A549 (cell line): ENCODE results near the gene PTPRD. TPM values are rescaled to one million over a fixed set of nuclear protein-coding genes. Genes with fewer than 3 reads are reported as not detected.

Experiments
- ATAC-seq, 2 experiments: fragments of 200-7000 bp in 1 of 2; fragments of >200 bp in 1 of 2; cut with Nextera tagmentation in 1 of 2; cut with Tn5 transposase in 1 of 2; 3 replicates each; pipeline versions ENCODE4 v1.8.0 to v1.9.1; 2018 to 2020; ENCODE audit warnings: mild to moderate bottlenecking in 1 of 2, moderate library complexity in 1 of 2
- CTCF ChIA-PET: fragments of 300-600 bp; sonication (Branson Sonifier 250); formaldehyde crosslinking; extraction: SDS; loops from one replicate; lab custom pipeline; 2021; ENCODE audit warnings: antibody characterized with exemption, inconsistent platforms; lab: Yijun Ruan, JAX
- POLR2A ChIA-PET: fragments of 350-600 bp; formaldehyde crosslinking; extraction: SDS; loops from one replicate; lab custom pipeline; 2021; ENCODE audit warnings: antibody characterized with exemption, inconsistent platforms; lab: Yijun Ruan, JAX
- DNase-seq, 2 experiments: peaks; one replicate each; pipeline versions ENCODE4 v3.0.0 to v3.0.0-alpha.2; 2011 to 2016; ENCODE audit warnings: low read depth in 1 of 2, low spot score in 1 of 2
- FAIRE-seq: peaks from 2 replicates; lab custom pipeline; 2011; peaks lifted over from hg19 to GRCh38; lab: Jason Lieb, UNC
- H3K27ac ChIP-seq, 2 experiments: fragments of >200 bp; sonication (Bioruptor Twin); formaldehyde crosslinking; 3 replicates each; pipeline ENCODE4 v1.5.1; 2016 to 2017
- H3K4me1 ChIP-seq: fragments of >200 bp; sonication (Bioruptor Twin); formaldehyde crosslinking; 3 replicates; pipeline ENCODE4 v1.6.1; 2016
- H3K4me2 ChIP-seq: fragments of >200 bp; sonication (Bioruptor Twin); formaldehyde crosslinking; 3 replicates; pipeline ENCODE4 v1.6.1; 2016
- H3K4me3 ChIP-seq: fragments of >200 bp; sonication (Bioruptor Twin); formaldehyde crosslinking; 3 replicates; pipeline ENCODE4 v1.5.1; 2016
- H3K9me3 ChIP-seq: fragments of >200 bp; sonication (Bioruptor Twin); formaldehyde crosslinking; 3 replicates; pipeline ENCODE4 v1.6.1; 2016
- ATOH8 ChIP-seq: fragments of 250-450 bp; sonication (Bioruptor Pico); IDR thresholded peaks from 2 replicates; pipeline ENCODE4 v1.5.0; 2020; ENCODE audit warnings: low read depth, mild to moderate bottlenecking, moderate library complexity
- BCL3 ChIP-seq: fragments of >200 bp; sonication (Bioruptor Twin); formaldehyde crosslinking; IDR thresholded peaks from 3 replicates; pipeline ENCODE4 v1.6.1; 2016
- E2F6 ChIP-seq: IDR thresholded peaks from 2 replicates; pipeline ENCODE4 v1.6.1; 2012; ENCODE audit warnings: low read depth, borderline replicate concordance
- EHF ChIP-seq: fragments of 250-450 bp; sonication (Bioruptor Pico); IDR thresholded peaks from 2 replicates; pipeline ENCODE4 v1.5.0; 2020; ENCODE audit warnings: mild to moderate bottlenecking
- FOXS1 ChIP-seq: fragments of 250-450 bp; sonication (Bioruptor Pico); IDR thresholded peaks from 2 replicates; pipeline ENCODE4 v1.5.0; 2020; ENCODE audit warnings: mild to moderate bottlenecking, moderate library complexity
- GATA3 ChIP-seq: IDR thresholded peaks from 2 replicates; pipeline ENCODE4 v1.6.1; 2012; ENCODE audit warnings: borderline replicate concordance
- HMGXB4 ChIP-seq: fragments of 250-450 bp; sonication (Bioruptor Pico); IDR thresholded peaks from 2 replicates; pipeline ENCODE4 v1.5.0; 2021; ENCODE audit warnings: mild to moderate bottlenecking, moderate library complexity, borderline replicate concordance
- KDM5A ChIP-seq: fragments of 200-600 bp; sonication (generic); IDR thresholded peaks from 2 replicates; pipeline ENCODE4 v1.6.1; 2016; ENCODE audit warnings: antibody characterized with exemption, mild to moderate bottlenecking
- PBX3 ChIP-seq: IDR thresholded peaks from 2 replicates; pipeline ENCODE4 v1.6.1; 2012
- PHF8 ChIP-seq: fragments of 200-600 bp; sonication (generic); IDR thresholded peaks from 2 replicates; pipeline ENCODE4 v1.6.1; 2016; ENCODE audit warnings: low read depth, mild to moderate bottlenecking, antibody characterized with exemption, moderate library complexity, borderline replicate concordance
- RARB ChIP-seq: fragments of 250-450 bp; sonication (Bioruptor Pico); IDR thresholded peaks from 2 replicates; pipeline ENCODE4 v1.8.0; 2021; ENCODE audit warnings: mild to moderate bottlenecking, moderate library complexity
- REST ChIP-seq: fragments of 200-600 bp; sonication (generic); IDR thresholded peaks from 2 replicates; pipeline ENCODE4 v1.6.1; 2016; ENCODE audit warnings: antibody characterized with exemption, mild to moderate bottlenecking, moderate library complexity
- RFX5 ChIP-seq: fragments of 450-650 bp; IDR thresholded peaks from 2 replicates; pipeline ENCODE4 v1.7.1; 2014; ENCODE audit warnings: antibody characterized with exemption, mild to moderate bottlenecking, moderate library complexity
- SMC3 ChIP-seq: fragments of >200 bp; sonication (Bioruptor Twin); formaldehyde crosslinking; IDR thresholded peaks from 3 replicates; pipeline ENCODE4 v1.6.1; 2018; ENCODE audit warnings: inconsistent platforms
- TP53 ChIP-seq: fragments of 250-450 bp; sonication (Bioruptor Pico); IDR thresholded peaks from 2 replicates; pipeline ENCODE4 v1.5.0; 2021; ENCODE audit warnings: mild to moderate bottlenecking, moderate library complexity
- ZC3H11A ChIP-seq: fragments of 450-650 bp; IDR thresholded peaks from 2 replicates; pipeline ENCODE4 v1.6.1; 2014; ENCODE audit warnings: antibody characterized with exemption, mild to moderate bottlenecking
- ZFP36 ChIP-seq: fragments of 450-650 bp; IDR thresholded peaks from 2 replicates; pipeline ENCODE4 v1.6.1; 2014; ENCODE audit warnings: borderline replicate concordance; ENCODE audit not compliant: partially characterized antibody
- ZSCAN20 ChIP-seq: fragments of 250-450 bp; sonication (Bioruptor Pico); IDR thresholded peaks from 2 replicates; pipeline ENCODE4 v1.8.0; 2022; ENCODE audit warnings: mild to moderate bottlenecking, moderate library complexity
- WGBS: methylation state at CpG from one replicate; pipeline ENCODE4 v1.1.6; 2017; ENCODE audit errors: missing lambda C conversion rate; 5-methylcytosine and 5-hydroxymethylcytosine counted together
- polyA plus RNA-seq, 4 experiments: library from polyadenylated mRNA; depleted of rRNA in 3 of 4; stranded (reverse); fragments of >200 nt; fragmentation: RNase III in 1 of 4; extraction: RNeasy Plus Mini Kit Qiagen cat#74134 plus additional on column Dnase treatment in 1 of 4; gene quantifications; 2 replicates in 3 of 4; 3 replicates in 1 of 4; pipeline ENCODE4 v1.2.3, GENCODE V29; 2011 to 2017

The PTPRD gene
- polyA plus RNA-seq, 2 of the 4 experiments (the other 2 are of a cell fraction): 0.39 to 1.3 TPM

GRCh38 chr9:8420416-8420815 is 2192.4 kb downstream of the PTPRD start:
- Histone ChIP-seq H3K4me2 (no peak overlapping the region), H3K4me1 (no peaks in the 10 kb centered on the region), H3K27ac (no peak overlapping the region), H3K9me3 (no peaks in the 10 kb centered on the region), H3K4me3 (no peak overlapping the region)
- DNase-seq (no peak), FAIRE-seq (no peak), ATAC-seq (no peak)
- ChIA-PET POLR2A (no interaction called here), CTCF (no interaction called here)
- TF ChIP-seq GATA3 (no peak), E2F6 (no peak), REST (no peak), FOXS1 (CRISPR knock-in tag) (no peak), ZSCAN20 (CRISPR knock-in tag) (no peak), TP53 (CRISPR knock-in tag) (no peak), ATOH8 (CRISPR knock-in tag) (no peak), SMC3 (no peak), ZFP36 (no peak), ZC3H11A (no peak), KDM5A (no peak), PBX3 (no peak), BCL3 (no peak), RARB (CRISPR knock-in tag) (no peak), EHF (CRISPR knock-in tag) (no peak), PHF8 (no peak), RFX5 (no peak)
- 2% methylated on average over 2 of the region's 2 CpGs for WGBS

- DNase-seq: no peak
- Histone ChIP-seq H3K4me3 (no peak overlapping the region), H3K4me1 (no peaks in the 10 kb centered on the region), H3K4me2 (no peak overlapping the region), H3K9me3 (no peaks in the 10 kb centered on the region), H3K27ac (no peak overlapping the region)
- no peak for FAIRE-seq
- POLR2A ChIA-PET: no interaction called here
- TF ChIP-seq HMGXB4: no peak
- no peak for TF ChIP-seq REST
- TF ChIP-seq E2F6: no peak
- no peak for TF ChIP-seq BCL3
- 1% methylated on average over 3 of the region's 3 CpGs for WGBS
- no peak for ATAC-seq
- CTCF ChIA-PET: no interaction called here
These were observed 2193.1 kb downstream of the PTPRD start for GRCh38 chr9:8419596-8420275.
